H1 (cell line): ENCODE measurements around the gene NCOA1. TPM values are rescaled to one million over a fixed set of nuclear protein-coding genes. Genes with fewer than 3 reads are reported as not detected.
A peak's percentile ranks its signal among the peaks of the same experiment; 100 is the strongest.

Experiments
- ASH2L ChIP-seq: fragments of 200-600, 300-600 bp; sonication (generic); IDR thresholded peaks from one replicate; pipeline ENCODE4 v1.7.1; 2017; ENCODE audit warnings: low read length
- BRCA1 ChIP-seq: IDR thresholded peaks from 2 replicates; pipeline ENCODE4 v1.6.1; 2012; ENCODE audit warnings: low read depth, low read length, improper control_type of control experiment
- CTCF ChIP-seq, 3 experiments: IDR thresholded peaks; 1 replicate in 2 of 3; 2 replicates in 1 of 3; pipeline versions ENCODE4 v1.5.1 to v1.6.1; 2011; ENCODE audit warnings: low read length in 3 of 3, mild to moderate bottlenecking in 3 of 3, inconsistent platforms in 2 of 3, low read depth in 1 of 3, moderate library complexity in 1 of 3; ENCODE audit not compliant: insufficient read depth in 1 of 3; ENCODE audit errors: control extremely low read depth in 1 of 3
- EGR1 ChIP-seq: IDR thresholded peaks from 2 replicates; pipeline ENCODE4 v1.6.1; 2011; ENCODE audit warnings: low read depth, low read length, borderline replicate concordance
- EP300 ChIP-seq, 2 experiments: IDR thresholded peaks; 1 replicate in 1 of 2; 2 replicates in 1 of 2; pipeline ENCODE4 v1.6.1; 2011 to 2012; ENCODE audit warnings: low read depth in 2 of 2, low read length in 2 of 2, mild to moderate bottlenecking in 2 of 2, borderline replicate concordance in 1 of 2, inconsistent platforms in 1 of 2, moderate library complexity in 1 of 2
- FOSL1 ChIP-seq: IDR thresholded peaks from 2 replicates; pipeline ENCODE4 v1.6.1; 2011; ENCODE audit warnings: mild to moderate bottlenecking, low read depth, low read length, moderate library complexity; ENCODE audit not compliant: insufficient read depth
- HDAC2 ChIP-seq, 2 experiments: fragments of 300-600 bp in 1 of 2; sonication (generic) in 1 of 2; IDR thresholded peaks; 2 replicates each; pipeline ENCODE4 v1.6.1; 2011 to 2012; ENCODE audit warnings: low read depth in 2 of 2, low read length in 2 of 2, mild to moderate bottlenecking in 2 of 2, moderate library complexity in 2 of 2, borderline replicate concordance in 1 of 2, inconsistent platforms in 1 of 2
- KDM4A ChIP-seq: IDR thresholded peaks from one replicate; pipeline ENCODE4 v1.7.1; 2012; ENCODE audit warnings: low read depth, mild to moderate bottlenecking, moderate library complexity, low read length, inconsistent platforms; ENCODE audit not compliant: severe bottlenecking
- POLR2A ChIP-seq, 2 experiments: IDR thresholded peaks; 1 replicate in 1 of 2; 2 replicates in 1 of 2; pipeline ENCODE4 v1.6.1; 2011; ENCODE audit warnings: low read depth in 2 of 2, low read length in 2 of 2, mild to moderate bottlenecking in 2 of 2; ENCODE audit errors: control extremely low read depth in 1 of 2
- SIX5 ChIP-seq: IDR thresholded peaks from 2 replicates; pipeline ENCODE4 v1.6.1; 2011; ENCODE audit warnings: mild to moderate bottlenecking, low read depth, low read length
- SP1 ChIP-seq: IDR thresholded peaks from 2 replicates; pipeline ENCODE4 v1.6.1; 2011; ENCODE audit warnings: low read depth, low read length
- TAF1 ChIP-seq: IDR thresholded peaks from 2 replicates; pipeline ENCODE4 v1.6.1; 2011; ENCODE audit warnings: mild to moderate bottlenecking, low read depth, low read length
- polyA plus RNA-seq, 7 experiments: library from polyadenylated mRNA; depleted of rRNA in 3 of 7; stranded (reverse) in 5 of 7; unstranded in 2 of 7; fragments of >200 nt in 5 of 7; fragments of 200-250 nt in 2 of 7; gene quantifications; 1 replicate in 5 of 7; 2 replicates in 1 of 7; 4 replicates in 1 of 7; pipeline versions ENCODE4 v1.2.1 to v1.2.3, GENCODE V29; 2011 to 2013; ENCODE audit warnings: missing spikeins in 2 of 7, mixed read lengths in 2 of 7
- total RNA-seq: library from RNA; stranded (reverse); fragmentation: NEBNext Ultra II Directional; extraction: Animal tissue kit (Norgen Biotek cat#: 25700); gene quantifications from 2 replicates; pipeline ENCODE4 v1.2.1, GENCODE V29; 2021

Gene NCOA1
- total and polyA plus RNA-seq, 2 of the 8 experiments (the other 6 are each of a cell fraction or from before 2014, with no cell fraction given): 12.8 to 17.9 TPM

- TF ChIP-seq HDAC2 (IDR thresholded peaks at IDR 0.05; ENCODE audit: borderline replicate concordance in 1 of 2, low read depth in 2 of 2, low read length in 2 of 2) (0 out of 4 replicates have a peak, but pooled peaks of 1 of the 2 experiments have one; percentile 19), EGR1 (no peak), EP300 (IDR thresholded peaks at IDR 0.05; ENCODE audit: borderline replicate concordance in 1 of 2, low read depth in 2 of 2, low read length in 2 of 2) (no peak), SIX5 (no peak), SP1 (0 out of 2 replicates have a peak, but pooled peaks have one; percentile 12), TAF1 (peak; percentile 63), FOSL1 (no peak), KDM4A (peak; percentile 55), POLR2A (IDR thresholded peaks at IDR 0.05; ENCODE audit: control extremely low read depth in 1 of 2, low read depth in 2 of 2, low read length in 2 of 2) (no peak; a peak in 1 of 3 replicates), CTCF (IDR thresholded peaks at IDR 0.05; ENCODE audit: control extremely low read depth in 1 of 3, insufficient read depth in 1 of 3, low read depth in 1 of 3, low read length in 3 of 3) (peak; percentile 25 to 33 (median 29); a peak in 3 of 4 replicates), BRCA1 (no peak), ASH2L (peak; percentile 74)
These were observed at the start of gene NCOA1 (continued) for GRCh38 chr2:24490690-24491541.
